Measurements from ENCODE around the gene CLGN. TPM values are rescaled to one million over a fixed set of nuclear protein-coding genes. Genes with fewer than 3 reads are reported as not detected.
"Not testable (repeated sequence)": the region's sequence is repeated elsewhere in the genome, so short reads cannot be mapped to it uniquely, and the experiment has no call there.

The CLGN gene
- total and polyA plus RNA-seq, 10 donors: 0.09 to 0.85 (median 0.26) TPM; not detected in 2

DNA sequence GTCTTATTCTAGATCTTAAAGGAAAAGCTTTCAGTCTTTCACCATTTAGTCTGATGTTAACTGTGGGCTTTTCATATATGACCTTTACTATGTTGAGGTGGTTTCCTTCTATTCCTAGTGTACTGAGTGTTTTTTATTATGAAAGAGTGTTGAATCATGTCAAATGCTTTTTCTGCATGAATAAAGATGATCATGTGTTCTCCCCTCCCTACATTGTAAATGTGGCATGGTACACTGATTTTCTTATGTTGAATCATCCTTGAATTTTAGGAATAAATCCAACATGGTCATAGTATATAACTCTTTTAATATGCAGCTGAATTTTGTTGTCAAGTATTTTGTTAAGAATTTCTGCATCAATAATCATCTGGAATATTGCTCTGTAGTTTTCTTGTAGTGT, 4.3 kb downstream of the CLGN start:
- no peak for DNase-seq
- TF ChIP-seq, protein P1, sequence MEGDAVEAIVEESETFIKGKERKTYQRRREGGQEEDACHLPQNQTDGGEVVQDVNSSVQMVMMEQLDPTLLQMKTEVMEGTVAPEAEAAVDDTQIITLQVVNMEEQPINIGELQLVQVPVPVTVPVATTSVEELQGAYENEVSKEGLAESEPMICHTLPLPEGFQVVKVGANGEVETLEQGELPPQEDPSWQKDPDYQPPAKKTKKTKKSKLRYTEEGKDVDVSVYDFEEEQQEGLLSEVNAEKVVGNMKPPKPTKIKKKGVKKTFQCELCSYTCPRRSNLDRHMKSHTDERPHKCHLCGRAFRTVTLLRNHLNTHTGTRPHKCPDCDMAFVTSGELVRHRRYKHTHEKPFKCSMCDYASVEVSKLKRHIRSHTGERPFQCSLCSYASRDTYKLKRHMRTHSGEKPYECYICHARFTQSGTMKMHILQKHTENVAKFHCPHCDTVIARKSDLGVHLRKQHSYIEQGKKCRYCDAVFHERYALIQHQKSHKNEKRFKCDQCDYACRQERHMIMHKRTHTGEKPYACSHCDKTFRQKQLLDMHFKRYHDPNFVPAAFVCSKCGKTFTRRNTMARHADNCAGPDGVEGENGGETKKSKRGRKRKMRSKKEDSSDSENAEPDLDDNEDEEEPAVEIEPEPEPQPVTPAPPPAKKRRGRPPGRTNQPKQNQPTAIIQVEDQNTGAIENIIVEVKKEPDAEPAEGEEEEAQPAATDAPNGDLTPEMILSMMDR (IDR thresholded peaks at IDR 0.05 in 8 of 11, conservative IDR thresholded peaks at IDR 0.05 in 3 of 11): no peak
- TF ChIP-seq POLR2AphosphoS5 (IDR thresholded peaks at IDR 0.05) (no peak), POLR2A (IDR thresholded peaks at IDR 0.05) (no peak)
- Histone ChIP-seq H3K27me3 (replicated peaks in 1 of 7) (peaks cover 0 to 25% (median 19%) of the 10 kb centered on the region in 7 donors), H3K9me3 (no peaks in the 10 kb centered on the region), H3K36me3 (no peaks in the 10 kb centered on the region), H3K27ac (no peak overlapping the region), H3K4me3 (no peak overlapping the region), H3K4me1 (peaks cover 0 to 20% (median 17%) of the 10 kb centered on the region in 6 donors)
- intact Hi-C loops (cut with DNase I; ENCODE audit: low total_unique reads): no loop called here

DNA sequence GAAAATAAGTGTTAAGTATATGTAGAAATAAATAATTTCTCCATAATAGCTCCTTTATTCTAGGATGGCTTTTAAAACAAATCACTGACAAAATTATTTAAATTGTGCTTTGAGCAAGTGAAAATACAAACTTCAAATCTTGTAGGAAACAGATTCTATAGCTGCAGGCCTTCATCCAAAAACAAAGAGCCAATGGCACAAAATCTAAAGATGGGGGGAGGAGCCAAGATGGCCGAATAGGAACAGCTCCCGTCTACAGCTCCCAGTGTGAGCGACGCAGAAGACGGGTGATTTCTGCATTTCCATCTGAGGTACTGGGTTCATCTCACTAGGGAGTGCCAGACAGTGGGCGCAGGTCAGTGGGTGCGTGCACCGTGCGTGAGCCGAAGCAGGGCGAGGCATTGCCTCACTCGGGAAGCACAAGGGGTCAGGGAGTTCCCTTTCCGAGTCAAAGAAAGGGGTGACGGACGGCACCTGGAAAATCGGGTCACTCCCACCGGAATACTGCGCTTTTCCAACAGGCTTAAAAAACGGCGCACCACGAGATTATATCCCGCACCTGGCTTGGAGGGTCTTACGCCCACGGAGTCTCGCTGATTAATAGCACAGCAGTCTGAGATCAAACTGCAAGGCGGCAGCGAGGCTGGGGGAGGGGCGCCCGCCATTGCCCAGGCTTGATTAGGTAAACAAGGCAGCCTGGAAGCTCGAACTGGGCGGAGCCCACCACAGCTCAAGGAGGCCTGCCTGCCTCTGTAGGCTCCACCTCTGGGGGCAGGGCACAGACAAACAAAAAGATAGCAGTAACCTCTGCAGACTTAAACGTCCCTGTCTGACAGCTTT, 14.1 kb downstream of the CLGN start:
- DNase-seq, H3K4me1 ChIP-seq: not testable (repeated sequence)

DNA sequence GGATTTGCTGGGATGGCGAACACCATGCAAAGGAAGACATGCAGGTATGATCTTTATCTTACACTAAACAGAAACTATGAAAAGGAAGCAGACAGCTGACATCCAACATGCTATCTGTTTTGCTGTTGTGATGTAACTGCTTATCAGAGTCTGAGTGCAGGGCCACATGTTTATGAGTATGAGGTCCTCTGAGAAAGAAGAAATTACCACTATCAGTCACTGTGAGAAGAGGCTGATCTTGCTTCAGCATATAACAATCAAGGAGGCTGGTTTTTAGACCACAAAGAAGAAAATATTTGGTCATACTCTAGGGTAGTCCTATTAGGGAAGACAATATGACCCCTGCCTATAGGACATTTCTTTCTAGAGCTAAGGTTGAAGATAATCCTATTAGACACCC, 18.5 kb downstream of the CLGN start:
- Histone ChIP-seq H3K4me3 (no peak overlapping the region), H3K9me3 (no peaks in the 10 kb centered on the region), H3K36me3 (no peaks in the 10 kb centered on the region), H3K27ac (no peak overlapping the region), H3K4me1 (no peaks in the 10 kb centered on the region), H3K27me3 (replicated peaks in 1 of 7) (no peaks in the 10 kb centered on the region)
- WGBS, 5 donors: 80 to 96% (median 85%) methylated on average over 1 of the region's 1 CpG
- intact Hi-C loops (cut with DNase I; ENCODE audit: low total_unique reads): no loop called here
- TF ChIP-seq POLR2A (IDR thresholded peaks at IDR 0.05): no peak
- TF ChIP-seq POLR2AphosphoS5 (IDR thresholded peaks at IDR 0.05): no peak
- TF ChIP-seq, protein P1 (IDR thresholded peaks at IDR 0.05 in 8 of 11, conservative IDR thresholded peaks at IDR 0.05 in 3 of 11): no peak
- DNase-seq: no peak

More for the DNA sequence above, 14.1 kb downstream of the CLGN start:
- H3K36me3 ChIP-seq; H3K9me3 ChIP-seq; intact Hi-C loops (cut with DNase I; ENCODE audit: low total_unique reads); H3K27me3 ChIP-seq (replicated peaks in 1 of 7); H3K4me3 ChIP-seq; H3K27ac ChIP-seq: not testable (repeated sequence)
- WGBS, 5 donors: 89 to 93% (median 91%) methylated on average over 23 to 32 of the region's 32 CpGs

- DNase-seq: no peak
- H3K4me1 ChIP-seq: no peaks in the 10 kb centered on the region
- H3K27ac ChIP-seq: no peak overlapping the region
- no peaks in the 10 kb centered on the region for H3K36me3 ChIP-seq
- H3K4me3 ChIP-seq: no peak overlapping the region
- TF ChIP-seq POLR2AphosphoS5 (IDR thresholded peaks at IDR 0.05) (no peak), POLR2A (IDR thresholded peaks at IDR 0.05) (no peak)
- TF ChIP-seq, protein P1 (IDR thresholded peaks at IDR 0.05 in 8 of 11, conservative IDR thresholded peaks at IDR 0.05 in 3 of 11): no peak
- no peaks in the 10 kb centered on the region for H3K9me3 ChIP-seq
- intact Hi-C loops (cut with DNase I; ENCODE audit: low total_unique reads): no loop called here
- H3K27me3 ChIP-seq (replicated peaks in 1 of 7): no peaks in the 10 kb centered on the region
Measured at GRCh38 chr4:140406292-140406691, 21.2 kb downstream of the CLGN start.
